D721Med (cell line): ENCODE data around the gene ZBTB7C.

Experiments
- DNase-seq: peaks from one replicate; pipeline ENCODE4 v3.0.0; 2011; ENCODE audit warnings: low spot score; ENCODE audit not compliant: insufficient read length
- FAIRE-seq: peaks from 2 replicates; lab custom pipeline; 2011; peaks lifted over from hg19 to GRCh38; lab: Jason Lieb, UNC
- CTCF ChIP-seq: IDR thresholded peaks from 2 replicates; pipeline ENCODE4 v1.5.1; 2012; ENCODE audit warnings: mild to moderate bottlenecking, control low read depth; ENCODE audit not compliant: insufficient read depth; ENCODE audit errors: missing control alignments

The ZBTB7C gene

GRCh38 chr18:47978141-47978540 lies 431.0 kb downstream of the ZBTB7C start:
- TF ChIP-seq CTCF: no peak
- no peak for DNase-seq
- no peak for FAIRE-seq
